HG02981 (cell line): Measurements from ENCODE around the gene DCDC2.
"Not testable (repeated sequence)": the region's sequence is repeated elsewhere in the genome, so short reads cannot be mapped to it uniquely, and the experiment has no call there.

Source experiments
- ATAC-seq: cut with Tn5 transposase; IDR thresholded peaks from one replicate; pipeline ENCODE4 v1.9.1; 2021; ENCODE audit warnings: mild to moderate bottlenecking, moderate library complexity; ENCODE audit not compliant: unreplicated experiment

The DCDC2 gene

GRCh38 chr6:24227556-24227955 lies 130.3 kb downstream of the DCDC2 start:
- no peak for ATAC-seq

GRCh38 chr6:24226541-24226940 lies 131.3 kb downstream of the DCDC2 start:
- ATAC-seq = no peak

GRCh38 chr6:24225838-24226237 lies 132.0 kb downstream of the DCDC2 start:
- no peak for ATAC-seq

GRCh38 chr6:24223115-24223919 lies 134.5 kb downstream of the DCDC2 start:
- ATAC-seq = no peak

- ATAC-seq = no peak
These were observed 138.2 kb downstream of the DCDC2 start for GRCh38 chr6:24219670-24220069.

- ATAC-seq = no peak
These were observed 142.9 kb downstream of the DCDC2 start for GRCh38 chr6:24214984-24215383.

GRCh38 chr6:24207413-24207812 lies 150.4 kb downstream of the DCDC2 start:
- ATAC-seq = no peak

- no peak for ATAC-seq
These were observed 152.8 kb downstream of the DCDC2 start for GRCh38 chr6:24205020-24205492.

GRCh38 chr6:24204113-24204512 lies 153.7 kb downstream of the DCDC2 start:
- not testable (repeated sequence) for ATAC-seq

GRCh38 chr6:24197892-24198291 lies 160.0 kb downstream of the DCDC2 start:
- ATAC-seq = no peak

GRCh38 chr6:24195836-24196597 lies 161.8 kb downstream of the DCDC2 start:
- ATAC-seq = no peak

- no peak for ATAC-seq
These were observed 162.7 kb downstream of the DCDC2 start for GRCh38 chr6:24194978-24195700.

- no peak for ATAC-seq
These were observed 164.5 kb downstream of the DCDC2 start for GRCh38 chr6:24193364-24193763.

GRCh38 chr6:24191346-24191745 lies 166.5 kb downstream of the DCDC2 start:
- ATAC-seq = no peak

GRCh38 chr6:24188578-24189080 lies 169.2 kb downstream of the DCDC2 start:
- ATAC-seq = no peak

GRCh38 chr6:24187965-24188577 lies 169.8 kb downstream of the DCDC2 start:
- ATAC-seq = no peak

- no peak for ATAC-seq
These were observed 171.5 kb downstream of the DCDC2 start for GRCh38 chr6:24186349-24186748.

GRCh38 chr6:24183584-24183983 lies 174.3 kb downstream of the DCDC2 start:
- ATAC-seq = no peak

GRCh38 chr6:24157886-24158285 lies 200.0 kb downstream of the DCDC2 start:
- no peak for ATAC-seq

- ATAC-seq = no peak
These were observed 203.7 kb downstream of the DCDC2 start for GRCh38 chr6:24154121-24154520.

GRCh38 chr6:24152014-24152413 lies 205.8 kb downstream of the DCDC2 start:
- no peak for ATAC-seq
